ENCODE measurements around the gene CHRM2.

GRCh38 chr7:137000621-137001020, 132.2 kb downstream of the CHRM2 start:
- TF ChIP-seq CTCF (IDR thresholded peaks at IDR 0.05 in 8 of 11, conservative IDR thresholded peaks at IDR 0.05 in 3 of 11) (no peak), POLR2A (IDR thresholded peaks at IDR 0.05) (no peak)

All from spleen (tissue), 7 donors.